ENCODE results near the gene PSMF1. TPM values are rescaled to one million over a fixed set of nuclear protein-coding genes. Genes with fewer than 3 reads are reported as not detected.

Gene PSMF1
- total and polyA plus RNA-seq, 2 of the 13 experiments (the other 11 are each of a cell fraction or from before 2014, with no cell fraction given) = 82.5 to 86.0 TPM

- TF ChIP-seq ZNF136 (CRISPR knock-in tag; IDR thresholded peaks at IDR 0.05; ENCODE audit: low read depth) (no peak), SKI (IDR thresholded peaks at IDR 0.05; ENCODE audit: partially characterized antibody) (peak; percentile 74), SOX5 (CRISPR knock-in tag; IDR thresholded peaks at IDR 0.05; ENCODE audit: borderline replicate concordance) (no peak), ZMAT3 (CRISPR knock-in tag; conservative IDR thresholded peaks at IDR 0.05) (no peak), CCAR2 (optimal IDR thresholded peaks at IDR 0.05; ENCODE audit: low read depth, low read length) (no peak), ZNF496 (CRISPR knock-in tag; IDR thresholded peaks at IDR 0.05; ENCODE audit: insufficient replicate concordance) (no peak), HNF4G (IDR thresholded peaks at IDR 0.05; ENCODE audit: borderline replicate concordance, low read depth, low read length) (peak; percentile 49; the same call in 1 of the 2 replicates), HNF4G (CRISPR knock-in tag; IDR thresholded peaks at IDR 0.05; ENCODE audit: borderline replicate concordance, low read depth) (no peak), ZC3H4 (CRISPR knock-in tag; IDR thresholded peaks at IDR 0.05; ENCODE audit: borderline replicate concordance) (no peak), ZBTB14 (CRISPR knock-in tag; IDR thresholded peaks at IDR 0.05) (no peak), HOXD1 (CRISPR knock-in tag; IDR thresholded peaks at IDR 0.05) (no peak), ZNF546 (CRISPR knock-in tag; conservative IDR thresholded peaks at IDR 0.05) (no peak), HBP1 (CRISPR knock-in tag; IDR thresholded peaks at IDR 0.05; ENCODE audit: low read depth) (no peak), BRCA1 (CRISPR knock-in tag; IDR thresholded peaks at IDR 0.05) (no peak), ZNF317 (CRISPR knock-in tag; IDR thresholded peaks at IDR 0.05) (no peak), HOMEZ (CRISPR knock-in tag; IDR thresholded peaks at IDR 0.05; ENCODE audit: low read depth) (peak; percentile 59; the same call in 1 of the 2 replicates), HDAC6 (IDR thresholded peaks at IDR 0.05; ENCODE audit: low read depth, low read length) (no peak), ZFAT (CRISPR knock-in tag; conservative IDR thresholded peaks at IDR 0.05) (no peak), XBP1 (CRISPR knock-in tag; IDR thresholded peaks at IDR 0.05) (no peak), ATF4 (CRISPR knock-in tag; IDR thresholded peaks at IDR 0.05) (no peak), TERF1 (CRISPR knock-in tag; IDR thresholded peaks at IDR 0.05) (no peak), ATF6 (CRISPR knock-in tag; conservative IDR thresholded peaks at IDR 0.05) (no peak), TEAD2 (CRISPR knock-in tag; IDR thresholded peaks at IDR 0.05) (no peak), MAFK (conservative IDR thresholded peaks at IDR 0.05 in 1 of 2, IDR thresholded peaks at IDR 0.05 in 1 of 2; ENCODE audit: low read length in 2 of 2) (no peak)
Measured at GRCh38 chr20:1165941-1166340, 47.5 kb downstream of the PSMF1 start (continued).
